HG02981 (cell line): ENCODE data around the gene STK32A.
"Not testable (repeated sequence)": the region's sequence is repeated elsewhere in the genome, so short reads cannot be mapped to it uniquely, and the experiment has no call there.

Experiments
- ATAC-seq: cut with Tn5 transposase; IDR thresholded peaks from one replicate; pipeline ENCODE4 v1.9.1; 2021; ENCODE audit warnings: mild to moderate bottlenecking, moderate library complexity; ENCODE audit not compliant: unreplicated experiment

Gene STK32A

DNA sequence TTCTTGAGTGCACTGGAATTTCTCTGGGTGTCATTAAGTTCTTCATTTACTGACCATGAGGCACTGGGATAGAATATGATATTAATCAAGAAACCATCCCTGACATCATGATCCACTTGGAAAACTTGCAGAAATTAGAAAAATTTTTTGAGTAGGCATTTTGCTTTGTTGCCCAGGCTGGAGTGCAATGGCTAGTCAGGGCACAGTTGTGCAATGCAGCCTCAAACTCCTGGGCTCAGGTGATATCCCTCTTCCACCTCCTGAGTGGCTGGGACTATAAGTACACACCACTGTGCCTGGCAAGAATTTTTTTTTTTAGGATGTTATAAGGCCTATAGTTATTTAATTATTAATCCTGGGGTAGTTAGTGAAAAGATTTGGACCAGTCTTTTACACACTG is 106.5 kb downstream of the STK32A start:
- no peak for ATAC-seq

DNA sequence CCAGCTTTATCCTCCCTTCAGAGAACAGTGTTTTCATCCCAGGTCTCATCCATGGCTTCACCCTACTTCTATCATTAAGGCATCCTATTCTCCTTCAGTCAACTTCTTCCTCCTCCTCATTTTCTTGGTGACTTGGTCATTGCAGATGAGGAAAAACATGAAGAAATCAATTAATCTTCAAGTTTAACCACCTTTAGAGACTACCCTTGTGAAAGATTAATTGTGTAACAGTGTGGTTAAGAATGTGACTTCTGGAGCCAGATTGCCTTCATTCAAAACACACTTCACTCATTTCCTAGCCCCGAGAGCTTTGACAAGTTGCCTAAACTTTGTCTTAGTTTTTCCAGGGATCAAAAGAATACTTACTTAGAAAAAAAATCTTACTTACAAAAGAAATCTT is 110.0 kb downstream of the STK32A start:
- no peak for ATAC-seq

DNA sequence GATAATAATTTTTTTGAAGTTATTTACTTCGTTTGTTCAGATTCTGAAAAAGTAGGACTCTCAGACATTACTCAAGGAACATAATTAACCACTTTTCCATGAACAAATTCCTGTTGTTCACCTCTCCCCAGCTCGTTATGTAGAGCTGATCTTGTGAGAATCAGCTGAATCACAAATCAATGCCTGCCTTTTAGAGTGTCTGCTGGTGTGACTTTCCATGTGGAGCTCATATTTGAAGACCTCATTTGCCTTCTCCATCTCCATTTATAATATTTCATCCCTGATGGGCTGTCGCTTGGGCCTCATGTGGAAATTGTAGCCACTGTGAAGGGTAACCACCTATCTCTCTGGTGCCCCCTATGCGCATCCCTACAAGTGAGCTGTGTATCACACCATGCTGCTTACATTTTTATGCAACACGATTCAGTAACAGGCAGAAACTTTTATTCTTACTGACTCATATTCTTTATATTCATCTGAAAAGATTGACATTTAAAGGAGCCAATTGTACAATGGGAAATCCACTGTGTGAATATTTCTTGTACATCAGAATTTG is 111.3 kb downstream of the STK32A start:
- no peak for ATAC-seq

DNA sequence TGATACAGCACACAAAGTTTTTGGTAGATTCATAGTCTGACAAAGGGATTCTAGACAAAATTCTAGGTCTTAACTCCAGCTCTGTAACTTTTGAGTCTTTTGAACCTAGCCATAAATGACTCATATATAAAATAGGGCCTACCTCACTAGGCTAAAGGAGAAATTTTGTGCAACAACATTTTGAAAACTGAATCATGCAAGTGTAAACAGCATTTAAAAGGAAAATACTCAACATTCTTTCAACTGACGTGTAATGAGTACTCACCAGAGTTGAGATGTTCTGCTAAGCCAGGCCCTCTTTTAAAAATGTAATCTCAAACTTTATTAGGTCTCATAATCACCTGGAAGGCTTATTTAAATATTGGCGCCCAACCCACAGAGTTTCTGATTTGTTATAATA is 113.2 kb downstream of the STK32A start:
- ATAC-seq: no peak

DNA sequence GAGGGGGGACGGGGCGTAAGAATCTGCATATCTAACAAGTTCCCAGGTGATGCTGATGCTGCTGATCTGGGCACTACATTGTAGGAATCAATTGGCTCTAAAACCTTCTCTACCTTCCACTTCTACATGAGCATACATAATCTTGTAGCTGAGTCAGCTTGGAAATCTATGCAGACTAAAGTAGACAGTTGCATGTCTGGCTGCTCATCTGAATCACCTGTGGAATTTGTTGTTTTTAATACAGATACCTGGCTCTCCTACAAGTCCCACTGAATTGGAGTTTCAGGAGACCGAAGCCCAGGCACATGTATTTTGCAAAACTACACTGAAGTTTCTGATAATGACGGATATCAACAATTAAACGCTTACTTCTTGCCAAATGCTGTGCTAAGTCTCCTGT is 113.6 kb downstream of the STK32A start:
- no peak for ATAC-seq

DNA sequence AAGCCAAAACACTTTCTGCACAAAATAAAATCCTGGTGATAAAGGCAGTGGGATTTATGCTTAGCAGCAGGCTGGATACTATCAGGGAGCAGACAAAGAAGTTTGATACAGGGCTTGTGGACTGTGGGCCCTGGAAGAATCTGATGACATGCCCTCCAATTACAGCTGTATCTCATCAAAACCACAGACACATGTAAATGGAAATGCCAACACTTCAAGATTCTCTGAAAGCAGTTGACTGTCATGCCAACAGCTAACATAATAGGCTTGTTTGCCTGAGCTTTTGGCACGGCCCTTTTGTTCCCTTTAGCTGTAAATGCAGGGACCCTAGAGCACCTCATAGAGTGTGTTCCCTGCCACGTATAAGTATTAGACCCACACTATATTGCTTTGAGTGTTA is 114.4 kb downstream of the STK32A start:
- ATAC-seq: no peak

DNA sequence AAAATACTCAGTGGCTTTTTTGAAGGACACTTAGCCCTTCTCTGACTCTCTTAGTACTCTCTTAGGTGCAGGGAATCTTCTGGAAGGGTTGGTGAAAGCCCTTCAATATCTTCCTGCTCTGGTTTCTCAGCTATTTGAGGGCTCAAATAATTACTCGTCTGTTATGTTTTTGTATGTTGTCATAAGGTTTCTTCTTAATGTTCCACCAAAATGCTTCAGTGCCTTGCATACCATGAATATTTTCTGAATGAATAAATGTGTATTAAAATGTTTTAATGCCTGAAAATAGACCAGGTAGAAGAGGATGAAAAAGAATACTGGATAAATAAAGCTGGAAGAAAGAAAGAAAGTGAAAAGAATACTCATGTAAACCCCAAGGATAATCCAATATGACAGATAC is 124.3 kb downstream of the STK32A start:
- no peak for ATAC-seq

DNA sequence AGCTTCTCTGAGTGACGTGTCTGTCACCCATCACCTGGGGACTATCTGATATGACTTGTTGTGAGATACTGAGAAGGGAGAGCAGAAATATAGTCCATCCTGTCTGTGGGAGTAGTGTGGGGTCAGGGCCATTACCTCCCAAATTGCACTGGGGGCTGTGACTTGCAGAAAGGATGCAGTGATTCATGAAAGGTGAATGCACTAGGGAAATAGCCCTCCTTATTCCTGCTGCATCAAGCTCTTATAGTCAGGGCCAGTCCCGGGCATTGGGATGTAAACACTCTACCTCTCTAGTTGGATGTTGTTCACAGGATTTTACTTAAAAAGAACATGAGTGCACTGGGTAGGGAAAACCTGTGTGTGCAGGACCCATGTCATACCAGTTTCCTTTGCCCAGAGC is 124.8 kb downstream of the STK32A start:
- no peak for ATAC-seq

DNA sequence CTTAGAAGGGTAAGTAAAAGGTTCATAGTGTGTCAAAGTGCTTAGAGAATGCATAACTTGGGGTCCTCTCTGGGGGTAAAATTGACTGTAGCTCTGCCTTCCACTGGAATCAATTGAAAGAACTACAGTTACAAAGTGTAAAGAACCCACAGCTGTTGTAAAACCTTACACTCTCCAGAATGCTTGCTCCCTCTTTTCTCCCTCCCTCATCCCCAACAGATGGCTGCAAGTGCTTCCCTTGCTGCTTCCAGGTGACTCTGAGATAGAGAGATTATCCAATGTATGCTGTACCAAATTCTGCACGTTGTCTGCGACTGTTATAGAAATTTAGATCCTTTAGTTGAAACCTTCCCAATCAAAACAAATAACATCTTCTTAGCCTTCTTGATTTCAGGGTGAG is 126.0 kb downstream of the STK32A start:
- no peak for ATAC-seq

DNA sequence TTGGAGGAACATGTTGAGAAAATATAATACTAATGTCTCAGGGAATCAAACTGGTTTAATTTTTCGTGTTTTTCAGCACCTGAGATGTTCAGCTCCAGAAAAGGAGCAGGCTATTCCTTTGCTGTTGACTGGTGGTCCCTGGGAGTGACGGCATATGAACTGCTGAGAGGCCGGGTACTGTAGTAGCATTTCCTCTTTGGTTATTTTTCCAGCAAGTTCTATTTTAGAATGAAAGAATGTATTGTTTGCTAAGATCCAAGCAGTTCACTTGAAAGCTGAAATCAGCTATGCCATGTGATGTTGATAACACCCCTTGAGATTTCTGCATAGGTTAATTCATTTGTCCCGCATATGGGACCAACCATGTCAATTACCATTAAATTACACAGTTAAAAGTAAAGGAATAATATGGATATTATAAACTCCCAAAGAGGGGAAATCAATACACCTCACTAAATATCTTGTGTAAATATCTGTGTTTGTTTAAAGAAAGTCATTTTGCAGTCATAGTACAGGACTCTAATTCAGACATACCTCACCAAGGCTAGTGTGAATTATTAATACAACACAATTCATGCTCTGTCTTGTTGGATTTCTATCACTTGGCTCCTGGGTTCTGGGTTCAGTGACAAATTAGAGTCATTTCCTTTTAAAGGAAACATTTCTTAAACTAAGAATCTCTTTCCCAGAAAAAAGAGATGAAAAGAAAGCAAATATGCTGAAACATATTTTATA is 126.8 kb downstream of the STK32A start:
- no peak for ATAC-seq

DNA sequence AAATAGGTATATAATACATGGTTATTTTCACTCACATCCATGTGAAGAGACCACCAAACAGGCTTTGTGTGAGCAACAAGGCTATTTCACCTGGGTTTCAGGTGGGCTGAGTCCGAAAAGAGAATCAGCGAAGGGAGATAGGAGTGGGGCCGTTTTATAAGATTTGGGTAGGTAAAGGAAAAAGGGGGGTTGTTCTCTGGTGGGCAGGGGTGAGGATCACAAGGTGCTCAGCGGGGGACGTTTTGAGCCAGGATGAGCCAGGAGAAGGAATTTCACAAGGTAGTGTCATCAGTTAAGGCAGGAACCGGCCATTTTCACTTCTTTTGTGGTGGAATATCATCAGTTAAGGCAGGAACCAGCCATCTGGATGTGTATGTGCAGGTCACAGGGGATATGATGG is 132.6 kb downstream of the STK32A start:
- ATAC-seq: not testable (repeated sequence)

DNA sequence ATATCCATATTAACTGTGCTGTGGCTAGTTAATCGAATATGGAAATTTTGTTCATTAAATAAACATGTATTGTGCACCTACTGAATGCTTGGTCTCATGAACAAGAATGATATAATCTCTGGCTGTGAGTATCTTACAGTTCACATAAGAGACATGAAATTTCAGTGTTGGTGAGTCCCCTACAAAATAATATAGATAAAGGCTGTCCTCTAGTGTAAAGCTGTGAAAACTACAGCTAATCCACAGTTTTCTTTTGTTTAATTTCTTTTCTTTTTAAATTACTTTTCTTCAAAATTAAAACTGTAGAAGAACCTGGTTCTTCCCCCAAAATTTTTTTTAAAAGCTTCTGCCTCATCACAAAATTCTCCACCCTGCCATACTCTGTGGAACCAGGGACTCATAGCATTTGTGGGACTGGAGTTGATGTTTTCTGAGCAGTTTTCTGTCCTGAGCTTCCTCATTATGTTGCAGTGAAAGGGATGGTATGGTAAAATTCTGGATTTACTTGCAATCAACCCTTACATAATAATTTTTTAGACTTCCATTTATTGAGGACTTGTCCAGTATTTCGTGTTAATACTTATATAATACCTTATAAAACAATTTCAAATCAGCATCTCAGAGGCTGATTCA is 135.0 kb downstream of the STK32A start:
- no peak for ATAC-seq

DNA sequence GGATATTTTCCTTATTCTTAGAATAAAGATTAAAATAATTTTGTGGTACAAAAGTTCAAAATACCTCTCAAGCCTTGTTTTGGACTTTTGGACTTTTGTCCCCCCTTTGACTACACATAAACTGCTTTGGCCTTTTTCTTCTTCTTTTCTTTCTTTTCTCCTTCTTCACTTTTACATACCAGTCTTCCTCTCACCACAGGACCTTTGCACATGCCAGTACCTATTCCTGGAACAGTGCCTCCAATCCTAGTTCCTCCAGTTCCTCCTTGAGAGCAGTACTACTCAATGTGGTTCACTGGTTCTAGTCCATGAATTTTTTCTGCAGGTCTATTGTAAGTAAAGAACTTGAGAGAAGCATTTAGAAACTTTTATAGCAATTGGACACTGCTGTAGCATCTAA is 136.5 kb downstream of the STK32A start:
- no peak for ATAC-seq

DNA sequence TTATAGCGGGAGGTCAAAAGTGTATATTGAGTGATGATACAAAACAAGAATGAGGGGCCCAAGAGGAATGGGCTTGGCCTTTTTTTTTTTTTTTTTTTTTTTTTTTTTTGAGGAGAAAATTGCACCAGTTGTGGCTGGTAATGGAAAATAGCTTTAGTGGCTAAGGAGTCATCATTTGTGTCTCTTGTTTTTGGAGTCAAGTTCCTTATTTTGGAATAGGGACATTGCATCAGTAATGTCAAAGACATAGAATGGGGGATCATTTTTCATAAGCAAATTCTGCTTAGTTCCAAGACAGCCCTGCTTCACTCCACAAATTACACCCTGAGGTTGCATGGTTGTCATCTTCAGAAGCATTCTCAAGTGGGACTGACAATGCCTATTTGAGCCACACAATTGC is 137.4 kb downstream of the STK32A start:
- ATAC-seq: no peak

DNA sequence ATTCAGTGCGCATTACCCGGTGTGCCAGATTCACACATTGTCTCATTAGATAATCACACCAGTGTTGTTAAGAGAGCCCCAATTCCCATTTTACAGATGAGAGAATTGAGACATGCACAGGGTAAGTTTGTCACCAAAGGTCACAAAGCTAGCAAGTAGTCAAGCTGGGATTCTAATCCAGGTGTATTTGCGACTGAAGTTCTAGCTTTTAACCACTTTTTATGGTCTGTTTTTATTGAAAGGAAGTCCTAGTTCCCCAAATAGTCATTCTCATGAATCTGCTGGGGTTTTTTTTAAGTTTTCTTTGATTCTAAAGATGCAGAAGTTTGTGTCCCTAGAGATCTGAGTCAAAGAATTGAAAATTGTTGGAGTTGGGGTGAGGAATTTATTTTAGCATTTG is 138.5 kb downstream of the STK32A start:
- ATAC-seq: no peak

DNA sequence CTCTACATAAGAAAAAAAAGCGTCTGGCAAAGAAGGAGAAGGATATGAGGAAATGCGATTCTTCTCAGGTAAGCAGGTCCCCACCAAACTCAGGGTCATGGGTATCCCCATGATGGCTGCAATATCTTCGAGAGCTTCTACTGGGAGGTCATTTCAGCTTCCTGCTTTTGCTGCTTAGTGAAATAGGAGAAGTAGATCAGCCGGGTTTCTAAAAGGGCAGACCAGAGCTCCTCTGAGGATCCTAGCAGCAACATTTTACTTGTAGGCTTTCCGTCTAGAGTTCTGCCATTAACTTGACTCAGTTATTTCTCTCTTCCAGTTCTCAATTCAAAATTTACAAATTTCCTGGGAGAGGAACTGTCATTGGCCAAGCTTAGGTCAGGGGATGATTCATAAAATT is 140.3 kb downstream of the STK32A start:
- no peak for ATAC-seq

DNA sequence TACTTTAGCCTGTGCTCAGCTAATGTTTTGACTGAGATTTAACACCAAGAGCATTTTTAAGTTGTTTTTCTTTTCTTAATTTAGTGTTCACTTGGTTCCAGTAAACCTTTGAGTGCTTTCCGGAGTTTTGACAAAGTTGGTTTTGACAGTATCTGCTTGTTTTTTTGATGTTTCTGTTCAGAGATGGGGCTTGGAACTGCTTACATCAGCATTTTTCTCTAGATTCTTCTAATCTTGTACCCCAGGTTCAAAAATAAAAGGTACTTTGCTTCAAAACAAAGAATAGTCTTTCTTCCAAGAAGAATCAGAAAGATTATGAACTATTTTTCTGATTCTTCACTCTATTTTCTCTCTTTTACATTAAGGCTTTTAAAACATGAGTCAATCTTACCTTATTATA is 142.9 kb downstream of the STK32A start:
- no peak for ATAC-seq

DNA sequence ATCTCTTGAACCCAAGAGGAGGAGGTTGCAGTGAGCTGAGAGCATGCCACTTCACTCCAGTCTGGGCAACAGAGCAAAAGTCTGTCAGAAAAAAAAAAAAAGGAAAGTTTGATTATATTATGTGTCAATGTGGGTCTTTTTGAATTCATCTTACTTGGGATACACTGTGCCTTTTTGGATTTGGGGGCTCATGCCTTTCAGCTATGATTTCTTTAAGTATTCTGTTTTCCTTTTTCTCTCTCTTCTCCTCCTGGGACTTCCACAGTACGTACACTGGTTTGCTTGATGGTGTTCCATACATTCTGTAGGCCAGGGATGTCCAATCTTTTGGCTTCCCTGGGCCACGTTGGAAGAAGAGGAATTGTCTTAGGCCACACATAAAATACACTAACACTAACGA is 146.7 kb downstream of the STK32A start:
- ATAC-seq: no peak

DNA sequence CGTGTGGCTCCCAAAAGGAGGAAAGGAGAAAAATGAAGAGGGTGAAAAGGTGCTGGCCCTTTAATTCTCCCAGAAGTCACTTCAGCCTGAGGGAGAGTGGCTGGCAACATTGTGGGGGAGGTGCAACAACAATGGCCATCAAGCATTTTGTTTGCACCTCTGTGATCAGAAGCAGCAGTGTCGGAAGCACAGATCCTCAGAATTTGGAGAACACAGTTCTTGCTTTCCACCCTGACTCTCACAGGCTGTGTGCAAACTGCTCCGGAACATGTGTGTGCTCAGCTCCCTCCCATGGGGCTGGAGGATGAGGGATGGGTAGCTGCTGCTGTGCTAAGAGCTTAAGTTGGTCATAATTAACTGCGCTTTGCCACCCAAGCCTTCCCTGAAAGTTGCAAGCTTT is 147.9 kb downstream of the STK32A start:
- no peak for ATAC-seq

DNA sequence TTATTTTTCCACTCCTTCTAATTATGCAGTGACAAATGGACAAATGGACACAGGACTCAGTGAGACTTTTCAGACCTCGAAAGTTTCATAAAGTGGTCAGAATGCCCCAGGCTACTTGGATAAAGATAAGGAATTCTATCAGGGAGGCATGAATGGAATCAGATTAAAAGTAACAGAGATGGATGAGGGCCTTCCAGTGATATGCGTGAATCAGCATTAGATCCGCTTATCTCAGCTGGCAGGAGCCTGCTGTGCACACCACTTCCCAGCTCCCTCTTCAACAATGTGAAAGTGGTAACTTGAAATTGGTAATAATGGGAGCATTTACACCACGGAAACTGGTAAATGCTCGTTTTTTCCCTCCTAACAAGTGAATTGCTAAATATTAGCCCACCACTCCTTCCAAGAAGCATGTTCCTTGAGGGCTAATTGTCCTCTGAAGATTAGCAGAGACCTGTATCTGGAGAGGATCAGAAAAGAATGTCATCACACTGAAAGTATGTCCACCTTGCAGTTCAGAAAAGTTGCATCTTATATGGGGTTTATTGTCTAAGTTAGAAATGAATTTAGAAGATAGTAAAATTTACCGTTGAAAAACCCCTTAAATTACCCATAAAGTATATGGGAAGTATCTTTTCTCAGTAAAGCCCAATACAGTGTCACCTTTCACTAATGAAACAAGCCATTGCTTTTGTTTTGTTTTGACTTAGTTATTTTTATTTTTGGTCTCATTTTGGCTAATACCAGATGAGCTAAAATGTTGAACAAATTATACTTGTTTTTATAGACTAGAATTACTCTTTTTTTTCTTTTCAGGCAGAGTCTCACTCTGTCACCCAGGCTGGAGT is 149.7 kb downstream of the STK32A start:
- ATAC-seq: no peak

DNA sequence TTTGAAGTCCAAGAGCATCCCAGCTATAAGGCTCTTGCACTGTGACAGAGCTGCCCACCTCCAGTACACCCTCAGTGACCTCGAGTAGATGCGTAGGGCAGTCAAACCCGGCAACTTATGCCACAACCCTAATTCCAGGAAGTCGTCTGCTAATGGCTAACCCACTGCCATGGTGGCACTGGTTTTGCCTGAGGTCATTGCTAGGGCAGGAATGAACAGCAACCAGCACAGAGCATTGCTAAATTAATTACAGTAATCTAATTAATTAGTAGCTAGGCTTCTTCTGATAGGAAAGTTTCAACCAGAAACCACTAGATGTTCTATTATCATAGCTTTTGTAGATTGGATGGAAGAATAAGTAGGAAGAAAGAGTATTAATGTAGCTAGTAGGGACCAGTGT is 152.3 kb downstream of the STK32A start:
- no peak for ATAC-seq
